Measurements from ENCODE around the gene PHLPP1. TPM values are rescaled to one million over a fixed set of nuclear protein-coding genes. Genes with fewer than 3 reads are reported as not detected.

PHLPP1 gene
- total RNA-seq, 2 experiments from 2014 or later, result 6.8 to 7.1 TPM

DNA sequence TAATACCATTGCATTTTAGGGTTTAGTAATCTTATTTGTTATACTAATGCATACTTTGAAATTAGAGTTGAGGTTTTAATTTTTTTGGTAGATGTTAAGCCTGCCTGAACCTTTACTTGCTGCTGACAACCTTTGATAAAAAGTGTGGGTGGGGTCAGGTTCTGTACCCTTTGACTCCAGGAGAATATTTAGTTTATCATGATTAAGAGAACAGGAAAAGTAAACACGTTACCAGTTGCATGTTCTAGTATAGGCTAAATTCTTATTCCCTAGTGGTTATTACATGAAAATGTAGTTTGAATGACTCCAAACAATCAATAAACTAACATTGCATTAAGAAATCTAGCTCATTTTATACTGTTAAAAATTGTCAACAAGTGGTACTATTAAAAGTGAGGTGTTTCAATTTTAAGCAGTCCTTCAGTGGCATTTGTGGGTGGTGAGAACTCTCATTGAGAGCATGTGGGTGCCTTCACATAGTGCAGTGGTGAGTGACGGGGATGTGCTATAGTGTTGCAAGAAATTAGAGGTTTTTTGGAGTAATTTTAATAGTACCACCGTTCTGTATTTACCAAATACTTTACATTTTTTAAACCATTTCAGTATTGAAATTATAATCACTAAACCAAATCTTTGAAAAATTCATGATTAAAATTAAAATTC lies 29.9 kb downstream of the PHLPP1 start:
- CTCF ChIA-PET, result interaction anchor here (0.7 kb wide), 1 partner anchor 31 kb away, joined by 3 read pairs; no protein-coding TSS in a partner anchor
- DNase-seq, result no peak
- POLR2A ChIA-PET, result no interaction called here
- no peak for ATAC-seq (ENCODE audit: poor library complexity)
- intact Hi-C loops (cut with DNase I, micrococcal nuclease), result no loop called here
- Mint-ChIP-seq H3K27ac (no peak overlapping the region), H3K4me3 (no peak overlapping the region), H3K4me1 (ENCODE audit: low read depth) (peaks cover 11% of the 10 kb centered on the region), H3K27me3 (no peaks in the 10 kb centered on the region), H3K36me3 (ENCODE audit: low read depth) (no peaks in the 10 kb centered on the region), H3K9me3 (no peaks in the 10 kb centered on the region)
- Histone ChIP-seq H3K4me1 (ENCODE audit: insufficient read depth, low read length) (no peaks in the 10 kb centered on the region), H3K27ac (ENCODE audit: low read depth in 1 of 2, low read length in 2 of 2) (no peak overlapping the region), H3K36me3 (ENCODE audit: insufficient read depth, low read length) (no peaks in the 10 kb centered on the region), H3K4me3 (ENCODE audit: low read length) (no peak overlapping the region), H3K27me3 (ENCODE audit: control insufficient read depth in 1 of 2, insufficient read depth in 2 of 2, low read length in 2 of 2) (no peaks in the 10 kb centered on the region), H3K9me3 (ENCODE audit: control insufficient read depth in 1 of 2, insufficient read depth in 1 of 2, low read length in 2 of 2) (peaks cover 0 to 4% of the 10 kb centered on the region in 2 experiments)
- TF ChIP-seq, protein P1, sequence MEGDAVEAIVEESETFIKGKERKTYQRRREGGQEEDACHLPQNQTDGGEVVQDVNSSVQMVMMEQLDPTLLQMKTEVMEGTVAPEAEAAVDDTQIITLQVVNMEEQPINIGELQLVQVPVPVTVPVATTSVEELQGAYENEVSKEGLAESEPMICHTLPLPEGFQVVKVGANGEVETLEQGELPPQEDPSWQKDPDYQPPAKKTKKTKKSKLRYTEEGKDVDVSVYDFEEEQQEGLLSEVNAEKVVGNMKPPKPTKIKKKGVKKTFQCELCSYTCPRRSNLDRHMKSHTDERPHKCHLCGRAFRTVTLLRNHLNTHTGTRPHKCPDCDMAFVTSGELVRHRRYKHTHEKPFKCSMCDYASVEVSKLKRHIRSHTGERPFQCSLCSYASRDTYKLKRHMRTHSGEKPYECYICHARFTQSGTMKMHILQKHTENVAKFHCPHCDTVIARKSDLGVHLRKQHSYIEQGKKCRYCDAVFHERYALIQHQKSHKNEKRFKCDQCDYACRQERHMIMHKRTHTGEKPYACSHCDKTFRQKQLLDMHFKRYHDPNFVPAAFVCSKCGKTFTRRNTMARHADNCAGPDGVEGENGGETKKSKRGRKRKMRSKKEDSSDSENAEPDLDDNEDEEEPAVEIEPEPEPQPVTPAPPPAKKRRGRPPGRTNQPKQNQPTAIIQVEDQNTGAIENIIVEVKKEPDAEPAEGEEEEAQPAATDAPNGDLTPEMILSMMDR (IDR thresholded peaks at IDR 0.05), result no peak

DNA sequence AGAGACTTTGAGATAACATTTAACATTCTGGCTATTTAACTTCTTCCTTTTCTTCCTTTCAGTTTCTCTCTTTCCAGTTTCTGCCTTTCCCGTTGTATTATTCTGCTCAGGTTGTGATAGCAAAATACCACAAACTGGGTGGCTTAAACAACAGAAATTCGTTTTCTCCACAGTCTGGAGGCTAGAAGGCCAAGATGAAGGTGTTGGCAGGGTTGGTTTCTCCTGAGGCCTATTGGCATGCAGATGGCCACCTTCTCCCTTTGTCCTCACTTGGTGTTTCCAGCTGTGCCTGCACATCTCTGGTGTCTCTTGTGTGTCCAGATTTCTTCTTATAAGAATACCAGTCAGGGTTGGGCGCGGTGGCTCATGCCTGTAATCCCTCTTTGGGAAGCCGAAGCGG lies 34.0 kb downstream of the PHLPP1 start:
- POLR2A ChIA-PET, result no interaction called here

DNA sequence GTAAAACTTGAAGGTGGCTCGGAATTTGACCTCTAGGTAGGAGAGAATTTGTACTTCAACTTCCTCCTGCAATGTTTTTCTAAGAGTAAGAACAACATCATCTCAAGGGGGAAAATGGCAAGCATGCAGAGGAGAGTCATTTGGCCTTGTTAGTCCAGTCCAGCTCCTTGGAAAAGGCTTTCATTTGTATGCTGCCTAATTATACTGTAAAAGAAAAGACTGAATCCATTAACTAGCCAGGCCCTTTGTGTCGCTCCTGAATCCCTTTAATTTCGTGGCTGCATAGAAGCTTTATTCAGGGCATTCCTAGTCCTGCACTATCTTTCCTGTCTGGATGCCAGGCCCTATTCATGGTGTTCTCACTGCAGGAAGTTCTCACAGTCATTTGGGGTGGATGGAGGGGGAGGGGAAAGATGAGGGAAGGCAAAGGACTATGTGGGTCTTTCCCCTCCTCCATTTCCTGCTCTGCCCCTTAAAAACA lies 36.0 kb downstream of the PHLPP1 start:
- Mint-ChIP-seq H3K4me3 (no peak overlapping the region), H3K27me3 (no peaks in the 10 kb centered on the region), H3K9me3 (no peaks in the 10 kb centered on the region), H3K27ac (no peak overlapping the region), H3K4me1 (ENCODE audit: low read depth) (no peaks in the 10 kb centered on the region), H3K36me3 (ENCODE audit: low read depth) (no peaks in the 10 kb centered on the region)
- no peak overlapping the region for H3K27ac ChIP-seq (ENCODE audit: low read depth in 1 of 2, low read length in 2 of 2)
- ChIA-PET CTCF (no interaction called here), POLR2A (interaction anchor here (1.9 kb wide), 1 partner anchor 36 kb away, joined by 6 read pairs; the partner anchor contains the start of gene PHLPP1)
- TF ChIP-seq, protein P1 (IDR thresholded peaks at IDR 0.05), result no peak
- H3K27me3 ChIP-seq (ENCODE audit: control insufficient read depth in 1 of 2, insufficient read depth in 2 of 2, low read length in 2 of 2), result no peaks in the 10 kb centered on the region
- DNase-seq (no peak), ATAC-seq (ENCODE audit: poor library complexity) (no peak)
- no peaks in the 10 kb centered on the region for H3K4me1 ChIP-seq (ENCODE audit: insufficient read depth, low read length)
- peaks cover 0 to 4% of the 10 kb centered on the region in 2 experiments for H3K9me3 ChIP-seq (ENCODE audit: control insufficient read depth in 1 of 2, insufficient read depth in 1 of 2, low read length in 2 of 2)
- H3K4me3 ChIP-seq (ENCODE audit: low read length), result no peak overlapping the region
- intact Hi-C loops (cut with DNase I, micrococcal nuclease), result no loop called here
- no peaks in the 10 kb centered on the region for H3K36me3 ChIP-seq (ENCODE audit: insufficient read depth, low read length)

More for the DNA sequence above, 34.0 kb downstream of the PHLPP1 start:
- Mint-ChIP-seq H3K4me3 (no peak overlapping the region), H3K27ac (no peak overlapping the region), H3K36me3 (ENCODE audit: low read depth) (no peaks in the 10 kb centered on the region), H3K4me1 (ENCODE audit: low read depth) (no peaks in the 10 kb centered on the region), H3K9me3 (no peaks in the 10 kb centered on the region), H3K27me3 (no peaks in the 10 kb centered on the region)
- TF ChIP-seq, protein P1 (IDR thresholded peaks at IDR 0.05), result no peak
- H3K4me3 ChIP-seq (ENCODE audit: low read length), result no peak overlapping the region
- H3K4me1 ChIP-seq (ENCODE audit: insufficient read depth, low read length), result no peaks in the 10 kb centered on the region
- CTCF ChIA-PET, result no interaction called here
- intact Hi-C loops (cut with DNase I, micrococcal nuclease), result no loop called here
- H3K36me3 ChIP-seq (ENCODE audit: insufficient read depth, low read length), result no peaks in the 10 kb centered on the region
- H3K27ac ChIP-seq (ENCODE audit: low read depth in 1 of 2, low read length in 2 of 2), result no peak overlapping the region
- peaks cover 0 to 4% of the 10 kb centered on the region in 2 experiments for H3K9me3 ChIP-seq (ENCODE audit: control insufficient read depth in 1 of 2, insufficient read depth in 1 of 2, low read length in 2 of 2)
- no peak for DNase-seq
- H3K27me3 ChIP-seq (ENCODE audit: control insufficient read depth in 1 of 2, insufficient read depth in 2 of 2, low read length in 2 of 2), result no peaks in the 10 kb centered on the region
- ATAC-seq (ENCODE audit: poor library complexity), result no peak
